HG02759 (cell line): ENCODE data around the gene KLHL30.
"Not testable (repeated sequence)": the region's sequence is repeated elsewhere in the genome, so short reads cannot be mapped to it uniquely, and the experiment has no call there.

Source experiments
- ATAC-seq: cut with Tn5 transposase; IDR thresholded peaks from one replicate; pipeline ENCODE4 v1.9.1; 2021; ENCODE audit warnings: mild to moderate bottlenecking, moderate library complexity; ENCODE audit not compliant: unreplicated experiment

KLHL30 gene

DNA sequence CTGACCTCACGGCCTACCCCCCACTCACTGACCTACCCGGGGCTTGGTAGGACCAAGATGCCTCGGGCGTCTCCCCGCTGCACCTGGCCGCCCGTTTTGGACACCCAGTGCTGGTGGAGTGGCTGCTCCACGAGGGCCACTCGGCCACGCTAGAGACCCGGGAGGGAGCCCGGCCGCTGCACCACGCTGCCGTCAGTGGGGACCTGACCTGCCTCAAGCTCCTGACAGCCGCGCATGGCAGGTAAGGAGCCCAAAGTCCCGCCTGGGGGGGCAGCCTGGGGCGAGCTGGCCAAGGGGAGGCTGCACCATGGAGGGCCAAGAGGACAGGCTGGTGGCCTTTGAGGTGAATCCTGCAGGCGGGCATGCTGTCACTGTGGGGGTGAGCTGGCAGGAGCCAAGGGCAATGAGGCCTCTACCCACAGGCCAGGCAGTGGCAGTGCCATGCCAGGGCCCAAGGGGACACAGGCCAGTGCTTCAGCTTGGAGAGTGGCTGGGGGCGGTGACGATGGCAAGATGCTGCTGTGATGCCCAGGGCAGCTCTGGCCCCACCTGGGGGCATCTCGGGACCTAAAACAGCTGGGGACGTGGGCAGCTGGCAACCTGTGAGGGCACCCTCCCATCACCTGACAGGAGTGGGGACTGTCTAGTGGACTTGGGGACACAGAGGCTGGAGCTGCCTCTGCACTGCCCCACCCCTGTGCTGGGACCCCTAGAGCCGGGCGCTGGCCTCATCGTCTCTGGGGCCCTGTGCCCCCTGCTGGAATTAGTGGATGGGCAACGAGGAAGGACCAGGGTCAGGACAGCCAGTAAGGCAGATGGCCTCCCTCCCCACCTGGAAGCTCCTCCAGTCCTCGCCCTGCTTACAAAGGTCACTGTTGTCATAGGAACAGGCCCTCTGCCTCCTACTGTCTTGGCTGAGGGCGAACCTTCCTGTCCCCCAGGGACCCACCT, 36.3 kb upstream of the KLHL30 start:
- no peak for ATAC-seq

DNA sequence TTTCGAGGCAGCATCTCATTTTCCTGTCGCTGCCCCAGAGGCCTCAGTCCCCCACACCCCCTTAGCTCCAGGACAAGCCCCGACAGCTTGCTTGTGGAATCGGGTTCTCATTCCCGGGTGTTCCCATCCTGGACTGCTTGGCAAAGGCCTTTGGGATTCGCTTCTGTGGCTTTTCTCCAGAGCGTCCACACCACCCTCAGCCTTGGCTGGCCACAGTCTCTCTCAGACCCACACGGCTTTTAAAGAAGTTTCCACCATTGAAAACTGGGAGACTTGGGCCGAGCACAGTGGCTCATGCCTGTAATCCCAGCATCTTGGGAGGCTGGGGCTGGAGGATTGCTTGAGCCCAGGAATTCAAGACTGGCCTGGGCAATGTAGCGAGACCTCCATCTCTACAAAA, 35.6 kb upstream of the KLHL30 start:
- no peak for ATAC-seq

DNA sequence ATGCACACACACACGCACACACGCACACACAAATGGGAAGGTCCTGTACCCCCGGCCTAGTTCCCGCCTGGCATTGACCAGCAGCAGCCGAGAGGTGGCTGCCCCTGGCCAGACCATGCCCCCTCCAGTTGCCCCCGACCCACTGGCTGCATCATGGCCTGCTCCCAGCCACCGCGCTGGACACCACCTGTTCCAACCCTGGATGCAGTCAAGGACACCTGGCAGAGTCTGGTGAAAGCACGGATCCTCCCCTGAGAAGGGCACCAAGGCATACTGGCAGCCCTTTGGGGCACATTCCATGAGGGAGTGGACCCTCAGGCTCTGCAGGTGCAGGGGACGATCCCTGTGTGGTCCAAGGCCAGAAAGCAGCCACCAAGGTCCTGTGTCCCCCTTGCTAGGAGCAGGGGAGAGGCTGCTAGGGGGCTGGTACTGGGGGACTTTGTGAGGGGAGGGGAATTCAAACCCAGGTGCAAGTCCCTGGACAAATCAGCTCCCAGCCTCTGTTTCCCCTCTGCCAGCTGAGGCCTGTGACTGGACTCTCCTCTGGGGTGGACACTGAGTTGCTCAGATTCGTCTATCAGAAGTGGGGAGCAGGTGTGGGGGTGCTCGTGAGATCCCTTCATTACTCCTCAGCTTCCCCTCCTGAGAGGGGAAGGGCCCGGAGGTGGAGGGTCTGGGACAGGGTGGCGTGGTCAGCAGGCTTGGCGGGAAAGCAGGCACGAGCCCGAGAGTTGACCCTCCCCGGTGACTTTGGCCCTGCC, 34.8 kb upstream of the KLHL30 start:
- no peak for ATAC-seq

DNA sequence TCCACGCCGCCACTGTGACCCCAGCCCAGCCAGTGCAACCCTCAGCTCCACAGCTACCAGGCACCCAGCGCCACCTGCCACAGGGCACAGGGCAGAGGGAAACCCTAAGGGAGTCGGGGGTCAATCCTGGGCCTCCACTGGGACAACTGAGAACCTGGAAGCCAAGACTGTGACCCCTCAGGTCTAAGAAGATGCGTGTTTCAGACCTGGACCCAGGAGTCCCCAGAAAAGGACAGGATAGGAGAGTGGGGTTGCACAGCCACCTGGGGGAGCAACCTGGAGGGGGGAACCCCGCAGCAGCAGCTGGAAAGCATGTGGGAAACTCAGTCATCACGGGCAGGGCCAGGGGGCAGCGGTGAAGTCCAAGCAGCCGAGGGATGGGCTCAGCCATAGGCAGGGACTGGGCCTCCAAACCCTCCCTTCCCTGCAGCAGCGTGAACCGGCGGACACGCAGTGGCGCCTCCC, 34.2 kb upstream of the KLHL30 start:
- ATAC-seq, result no peak

DNA sequence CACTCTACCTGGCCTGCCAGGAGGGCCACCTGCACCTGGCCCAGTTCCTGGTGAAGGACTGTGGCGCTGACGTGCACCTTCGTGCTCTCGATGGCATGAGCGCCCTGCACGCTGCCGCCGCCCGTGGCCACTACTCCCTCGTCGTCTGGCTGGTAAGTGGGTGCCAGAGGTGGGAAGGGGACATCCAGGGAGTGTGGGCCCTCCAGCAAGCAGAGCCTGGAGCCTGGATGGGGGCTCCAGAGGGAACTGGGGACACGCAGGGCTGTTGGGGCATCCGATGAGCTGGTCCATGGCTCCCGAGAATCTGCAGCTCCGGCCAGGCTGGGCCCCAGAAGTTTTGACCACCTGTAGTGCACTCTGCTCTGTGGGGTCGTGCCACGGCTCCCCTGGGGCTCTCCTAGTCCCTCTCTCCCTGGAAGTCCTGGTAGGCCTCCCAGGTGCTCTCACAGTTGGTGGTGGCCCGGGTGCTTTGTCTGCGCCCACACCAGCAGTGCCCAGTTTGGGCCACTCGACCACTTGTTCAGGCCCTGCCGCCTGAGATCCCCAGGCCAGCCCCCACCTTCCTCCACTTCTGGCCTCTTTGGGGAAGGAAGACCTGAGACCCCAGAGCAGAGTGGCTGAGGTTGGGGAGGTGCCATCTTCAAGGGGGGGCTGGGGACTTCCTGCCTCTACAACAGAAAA, 33.6 kb upstream of the KLHL30 start:
- ATAC-seq, result no peak

DNA sequence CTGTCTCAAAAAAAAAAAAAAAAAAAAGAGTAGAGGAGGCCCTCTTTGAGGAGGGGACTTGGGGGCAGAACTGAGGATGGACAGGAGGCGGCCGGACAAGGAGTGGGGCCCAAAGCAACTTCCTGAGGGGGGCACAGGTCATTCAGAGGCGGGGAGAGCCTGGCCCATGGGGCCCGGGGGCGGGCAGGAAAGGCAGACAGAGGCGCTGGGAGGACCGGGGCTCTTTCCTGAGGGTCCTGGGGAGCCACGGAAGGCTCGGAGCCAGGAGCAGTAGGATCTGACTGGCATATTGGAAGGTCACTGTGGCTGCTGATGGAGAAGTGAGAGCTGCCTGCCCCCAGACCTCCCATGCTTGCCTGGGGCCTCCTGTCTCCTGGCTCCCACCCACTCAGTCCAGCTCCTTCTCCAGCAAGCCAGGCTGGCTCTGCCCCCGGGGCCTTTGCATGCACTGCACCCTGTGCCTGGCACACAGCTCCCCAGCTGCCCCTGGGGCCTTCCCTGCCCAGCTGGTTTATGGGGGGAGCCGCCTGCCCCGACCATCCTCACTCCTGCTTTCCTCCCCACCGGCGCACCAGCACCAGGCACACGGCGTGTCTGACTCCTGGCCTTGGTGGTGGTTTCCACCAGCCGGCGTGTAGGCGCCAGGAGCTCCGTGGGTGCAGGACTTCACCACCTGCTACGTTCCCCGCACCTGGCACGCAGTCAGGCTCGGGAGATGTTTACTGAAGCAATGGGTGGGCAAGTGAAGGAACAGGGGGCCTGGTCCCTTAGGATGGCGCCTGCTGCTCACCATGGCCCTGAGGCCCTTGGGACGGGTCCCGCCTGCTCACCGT, 32.7 kb upstream of the KLHL30 start:
- no peak for ATAC-seq

DNA sequence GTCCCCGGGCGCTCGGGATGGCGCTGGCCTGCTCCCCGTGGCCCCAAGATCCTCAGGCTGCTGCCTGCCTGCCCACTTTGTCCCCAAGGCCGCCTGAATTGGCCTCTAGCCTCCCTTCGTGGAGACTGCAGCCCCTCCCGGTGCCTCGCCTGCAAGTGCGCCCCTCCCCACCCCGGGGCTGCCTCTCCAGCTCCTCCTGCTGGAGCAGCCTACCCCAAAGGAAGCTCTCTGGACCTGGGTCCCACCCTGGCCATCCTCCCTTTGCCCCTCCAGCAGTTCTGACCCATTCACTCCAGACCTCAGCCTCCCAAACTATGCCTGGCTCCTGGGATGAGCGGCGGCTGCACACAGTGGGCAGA, 32.1 kb upstream of the KLHL30 start:
- ATAC-seq, result no peak

DNA sequence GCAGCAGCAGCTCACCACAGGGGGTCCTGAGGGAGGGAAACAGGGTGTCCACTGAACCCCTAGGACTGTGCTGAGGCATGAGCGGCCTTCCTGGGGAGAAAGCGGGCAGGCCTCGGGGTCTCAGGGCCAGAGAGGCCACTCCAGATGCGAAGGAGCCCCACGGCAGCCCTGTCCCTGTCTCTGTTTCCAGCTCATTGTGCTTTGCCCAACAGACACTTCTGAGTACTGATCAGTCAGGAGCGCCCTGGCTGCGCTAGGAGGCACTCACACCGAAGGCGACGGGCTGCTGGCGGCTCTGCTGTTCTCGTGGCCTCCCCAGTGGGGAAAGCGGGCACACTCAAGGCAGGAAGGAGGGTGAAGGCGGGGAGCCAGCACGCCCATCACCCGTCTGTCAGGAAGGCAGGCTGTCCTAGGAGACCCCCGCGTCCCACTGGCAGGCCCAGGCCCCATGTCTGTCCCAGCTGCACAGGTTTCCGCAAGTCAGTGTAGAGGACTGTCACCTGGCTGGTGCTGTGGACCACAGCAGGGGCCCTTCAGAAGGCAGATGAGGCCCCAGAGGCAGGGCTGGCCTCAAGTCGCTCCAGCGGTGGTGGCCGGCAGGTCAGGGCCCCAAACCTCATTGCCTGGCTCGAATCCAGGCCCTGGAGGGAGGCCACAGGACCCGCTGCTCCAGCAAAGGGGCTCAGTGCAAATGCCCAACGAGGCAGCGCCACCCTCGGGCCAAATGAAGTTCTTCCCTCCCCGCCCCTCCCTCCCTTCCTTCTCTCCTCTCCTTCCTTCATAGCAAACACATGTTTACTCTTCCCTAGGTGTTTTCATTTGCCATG, 31.6 kb upstream of the KLHL30 start:
- peak; percentile 15 for ATAC-seq

DNA sequence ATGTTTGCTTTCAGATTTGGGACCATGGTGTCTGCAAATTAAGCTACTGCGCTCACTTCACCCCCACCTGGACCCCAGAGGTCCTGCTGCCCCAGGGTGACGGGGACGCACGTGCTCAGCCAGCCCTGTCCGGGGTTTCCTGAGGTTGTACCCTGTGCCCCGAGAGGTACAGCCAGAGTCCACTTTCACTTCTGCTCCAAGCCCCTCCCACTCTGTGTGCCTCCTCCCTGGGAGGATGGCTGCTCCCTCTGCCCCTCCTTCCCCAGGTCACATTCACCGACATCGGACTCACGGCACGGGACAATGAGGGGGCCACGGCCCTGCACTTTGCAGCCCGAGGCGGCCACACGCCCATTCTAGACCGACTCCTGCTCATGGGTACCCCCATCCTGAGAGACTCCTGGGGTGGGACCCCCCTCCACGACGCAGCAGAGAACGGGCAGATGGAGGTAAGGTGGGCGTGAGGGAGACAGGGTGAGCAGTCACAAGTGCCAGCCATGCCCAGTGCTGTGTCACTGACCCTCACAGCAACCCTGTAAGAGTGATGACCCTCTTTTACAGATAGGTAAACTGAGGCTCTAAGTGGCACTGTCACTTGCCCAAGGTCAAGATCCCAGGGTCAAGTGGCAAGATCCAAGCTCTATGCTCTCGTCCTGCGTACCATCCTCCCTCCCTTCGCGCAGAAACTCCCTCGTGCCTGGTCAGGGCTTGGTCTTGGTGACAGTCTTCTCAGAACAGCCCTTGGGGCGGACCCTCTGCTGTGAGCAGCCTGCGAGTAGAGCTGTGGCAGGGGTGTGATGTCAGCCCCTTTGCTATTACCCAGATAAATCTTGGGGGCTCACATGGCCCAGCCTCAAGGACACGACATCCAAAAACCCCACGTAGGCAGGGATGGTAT, 30.7 kb upstream of the KLHL30 start:
- peak; percentile 73 for ATAC-seq

DNA sequence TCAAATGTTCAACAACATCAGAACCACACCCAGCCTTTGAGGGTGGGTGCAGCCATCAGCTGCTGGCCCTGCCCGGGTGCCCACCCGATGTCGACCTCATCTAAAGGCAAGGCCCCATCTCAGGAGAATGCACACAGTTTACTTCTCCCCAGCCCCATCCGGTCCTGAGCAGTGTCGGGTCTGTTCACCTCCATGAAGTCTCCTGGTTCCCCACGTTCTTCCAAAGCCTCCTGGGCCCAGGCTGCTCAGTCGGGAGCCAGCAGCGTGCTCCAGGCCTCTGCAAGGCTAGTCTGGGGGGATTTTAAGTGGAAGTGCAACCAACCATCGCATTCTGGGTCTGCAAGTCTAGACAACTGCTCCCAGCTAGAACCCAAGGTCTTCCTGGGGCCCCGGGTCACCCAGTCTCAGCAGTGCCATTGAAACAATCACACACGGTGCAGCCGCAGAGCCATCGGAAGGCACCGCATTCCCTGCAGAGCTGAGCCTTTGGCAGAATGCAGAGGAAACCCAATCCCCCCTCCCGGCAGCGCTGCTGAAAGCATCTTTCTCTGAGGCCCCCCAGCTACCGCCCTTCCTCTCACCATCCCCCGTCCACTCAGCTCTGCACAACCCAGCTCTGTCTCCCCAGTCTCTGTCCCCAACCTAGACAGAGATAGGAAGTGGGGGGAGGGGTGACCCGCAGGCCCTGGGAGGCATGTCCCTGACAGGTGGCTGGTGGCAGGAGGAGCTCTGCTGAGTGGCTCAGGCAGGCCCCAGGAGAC, 29.9 kb upstream of the KLHL30 start:
- peak; percentile 72 for ATAC-seq

DNA sequence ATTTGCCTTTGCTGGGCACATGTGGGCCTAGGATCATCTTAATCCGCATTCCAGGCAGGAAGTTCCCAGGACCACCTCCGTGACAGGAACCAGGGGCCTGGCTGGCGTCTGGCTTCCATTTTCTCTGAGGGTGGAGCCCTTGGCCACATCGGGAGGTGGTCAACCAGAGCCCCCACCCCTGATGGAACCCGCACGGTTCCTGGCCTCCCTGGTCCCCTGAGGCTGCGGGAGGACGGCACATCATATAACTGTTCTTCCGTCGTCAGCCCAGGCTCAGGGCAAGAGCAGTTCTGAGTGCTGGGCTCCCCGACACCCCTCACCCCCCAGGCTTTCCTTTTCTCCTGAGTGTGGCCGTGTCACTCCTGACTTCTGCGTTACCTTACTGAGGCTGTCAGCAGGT, 24.9 kb upstream of the KLHL30 start:
- no peak for ATAC-seq

DNA sequence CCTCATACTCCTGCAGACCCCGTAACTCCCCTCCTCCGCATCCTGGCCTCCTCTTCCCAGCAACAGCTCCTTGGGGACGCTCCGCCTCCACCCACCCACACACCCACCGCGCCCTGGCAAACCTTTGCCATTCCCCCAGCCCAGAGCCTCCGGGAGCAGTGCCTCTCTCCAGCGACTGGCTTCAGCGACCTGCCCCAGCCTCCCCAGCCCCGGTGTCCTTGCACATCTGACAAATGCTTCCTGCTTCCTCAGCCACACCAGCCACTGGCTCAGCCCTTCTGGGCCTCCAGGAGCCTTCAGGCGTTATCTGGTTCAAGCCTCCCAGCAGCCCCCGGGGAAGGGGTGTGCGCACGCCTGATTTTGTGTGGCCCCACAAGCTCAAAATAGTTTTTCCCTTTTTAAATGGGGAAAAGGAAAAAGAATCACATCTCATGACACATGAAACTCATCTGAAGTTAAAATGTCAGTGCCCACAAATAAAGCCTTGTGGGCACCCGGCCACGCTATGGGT, 24.1 kb upstream of the KLHL30 start:
- ATAC-seq, result no peak

DNA sequence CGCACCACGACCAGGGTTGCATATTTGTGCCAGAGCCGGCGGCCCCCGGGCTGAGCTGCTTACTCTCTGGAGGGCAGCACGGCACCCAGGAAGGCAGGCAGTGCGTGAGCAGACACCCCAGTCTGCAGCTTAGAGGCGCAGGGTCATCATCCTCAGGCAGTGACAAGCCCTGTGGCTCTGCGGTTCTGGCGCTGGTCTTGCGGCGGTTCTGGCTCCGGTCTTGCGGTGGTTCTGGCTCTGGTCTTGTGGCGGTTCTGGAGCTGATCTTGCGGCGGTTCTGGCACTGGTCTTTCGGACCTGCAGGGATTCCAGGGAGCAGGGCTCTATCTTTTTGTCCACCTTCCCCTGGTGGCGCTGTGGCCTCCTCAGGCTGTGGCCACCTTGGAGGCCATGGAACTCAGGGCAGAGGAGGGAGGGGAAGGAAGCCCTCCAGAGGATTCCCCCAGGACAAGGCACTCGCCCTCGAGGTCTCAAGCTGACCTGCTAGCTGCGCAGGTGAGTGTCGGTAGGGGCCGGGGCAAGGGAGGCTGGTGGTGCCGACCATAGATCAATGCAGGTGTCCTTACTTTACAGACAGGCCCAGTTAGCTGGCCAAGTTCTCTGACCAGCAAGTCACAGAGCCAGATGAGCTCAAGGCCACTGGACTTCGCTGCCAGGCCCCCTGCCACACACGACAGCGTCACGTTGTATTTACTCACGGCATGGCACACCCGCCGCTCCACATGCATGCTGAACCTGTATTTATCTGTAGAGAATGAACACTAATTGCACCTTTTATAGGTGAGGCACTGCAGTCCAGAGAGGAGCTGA, 23.4 kb upstream of the KLHL30 start:
- ATAC-seq, result no peak

DNA sequence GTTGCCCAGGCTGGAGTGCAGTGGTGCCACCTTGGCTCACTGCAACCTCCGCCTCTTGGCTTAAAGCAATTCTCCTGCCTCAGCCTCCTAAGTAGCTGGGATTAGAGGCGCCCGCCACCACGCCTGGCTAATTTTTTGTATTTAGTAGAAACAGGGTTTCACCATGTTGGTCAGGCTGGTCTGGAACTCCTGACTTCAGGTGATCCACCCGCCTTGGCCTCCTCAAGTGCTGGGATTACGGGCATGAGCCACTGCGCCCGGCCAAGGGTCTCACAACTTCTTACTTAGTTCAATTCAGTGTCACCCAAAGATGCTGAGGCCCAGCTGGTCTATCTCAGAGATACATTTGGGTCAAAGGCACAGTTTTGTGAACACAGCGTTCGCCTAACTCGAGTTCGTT, 22.8 kb upstream of the KLHL30 start:
- ATAC-seq, result not testable (repeated sequence)

DNA sequence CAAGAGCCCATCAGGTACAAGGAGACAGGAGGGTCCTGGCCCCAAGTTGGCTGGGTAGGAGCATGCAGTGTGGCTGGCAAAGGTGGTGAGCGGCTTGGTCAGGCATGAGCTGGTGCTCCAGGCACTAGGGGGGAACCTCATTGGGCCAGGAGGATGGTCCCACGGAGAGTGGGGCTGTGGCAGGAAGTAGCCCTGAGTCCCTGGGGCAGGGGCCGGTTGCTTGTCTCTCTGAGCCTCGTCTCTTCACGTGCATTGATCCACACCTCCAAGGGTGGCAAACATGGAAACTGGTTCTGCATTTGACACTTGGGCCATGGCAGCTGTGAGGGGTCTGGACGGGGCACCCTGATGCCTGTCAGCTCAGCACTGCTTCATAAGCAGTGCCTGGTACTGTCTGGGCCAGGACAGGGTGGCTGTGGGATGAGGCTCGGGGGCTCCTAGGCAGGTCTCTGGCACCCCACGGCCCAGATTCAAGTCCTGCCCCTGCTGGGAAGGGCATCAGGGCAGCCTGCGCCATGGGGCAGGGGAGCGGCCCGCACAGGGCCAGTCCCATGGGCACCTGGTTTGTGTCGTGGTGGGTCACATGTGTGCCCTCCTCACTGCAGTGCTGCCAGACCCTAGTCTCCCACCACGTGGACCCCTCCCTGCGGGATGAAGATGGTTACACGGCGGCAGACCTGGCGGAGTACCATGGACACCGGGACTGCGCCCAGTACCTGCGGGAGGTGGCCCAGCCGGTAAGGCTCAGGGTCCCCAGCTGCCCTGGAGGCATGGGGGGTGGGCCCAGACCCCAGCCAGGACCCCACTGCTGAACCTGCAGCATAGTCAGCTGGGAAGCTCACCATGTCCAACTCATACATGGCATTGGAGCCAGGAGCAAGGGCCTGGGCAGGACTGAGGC, 21.9 kb upstream of the KLHL30 start:
- ATAC-seq, result no peak
